ENCODE data around the gene EPC2. TPM values are rescaled to one million over a fixed set of nuclear protein-coding genes. Genes with fewer than 3 reads are reported as not detected.

The EPC2 gene
- total RNA-seq, 1 donor from 2014 or later: 39.2 TPM

DNA sequence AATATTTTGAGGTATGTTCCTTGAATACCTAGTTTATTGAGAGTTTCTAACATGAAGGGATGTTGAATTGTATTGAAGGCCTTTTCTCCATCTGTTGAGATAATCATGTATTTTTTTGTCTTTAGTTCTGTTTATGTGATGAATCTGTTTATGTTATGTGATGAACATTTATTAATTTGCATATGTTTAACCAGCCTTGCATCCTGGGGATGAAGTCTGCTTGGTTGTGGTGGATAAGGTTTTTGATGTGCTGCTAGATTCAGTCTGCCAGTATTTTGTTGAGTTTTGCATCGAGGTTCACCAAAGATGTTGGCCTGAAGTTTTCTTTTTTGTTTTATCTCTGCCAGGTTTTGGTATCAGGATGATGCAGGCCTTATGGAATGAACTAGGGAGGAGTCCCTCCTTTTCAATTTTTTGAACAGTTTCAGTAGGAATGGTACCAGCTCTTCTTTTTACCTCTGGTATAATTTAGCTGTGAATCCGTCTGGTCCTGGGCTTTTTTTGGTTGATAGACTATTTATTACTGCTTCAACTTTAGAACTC lies 71.9 kb downstream of the EPC2 start:
- Mint-ChIP-seq H3K9me3 (ENCODE audit: unreplicated experiment) (peaks cover 26% of the 10 kb centered on the region), H3K4me1 (ENCODE audit: unreplicated experiment) (peaks cover 15% of the 10 kb centered on the region), H3K4me3 (ENCODE audit: unreplicated experiment) (no peak overlapping the region), H3K36me3 (ENCODE audit: unreplicated experiment) (peaks cover 10% of the 10 kb centered on the region), H3K27ac (ENCODE audit: unreplicated experiment) (no peak overlapping the region), H3K27me3 (ENCODE audit: unreplicated experiment) (no peaks in the 10 kb centered on the region)
- TF ChIP-seq, protein P1, sequence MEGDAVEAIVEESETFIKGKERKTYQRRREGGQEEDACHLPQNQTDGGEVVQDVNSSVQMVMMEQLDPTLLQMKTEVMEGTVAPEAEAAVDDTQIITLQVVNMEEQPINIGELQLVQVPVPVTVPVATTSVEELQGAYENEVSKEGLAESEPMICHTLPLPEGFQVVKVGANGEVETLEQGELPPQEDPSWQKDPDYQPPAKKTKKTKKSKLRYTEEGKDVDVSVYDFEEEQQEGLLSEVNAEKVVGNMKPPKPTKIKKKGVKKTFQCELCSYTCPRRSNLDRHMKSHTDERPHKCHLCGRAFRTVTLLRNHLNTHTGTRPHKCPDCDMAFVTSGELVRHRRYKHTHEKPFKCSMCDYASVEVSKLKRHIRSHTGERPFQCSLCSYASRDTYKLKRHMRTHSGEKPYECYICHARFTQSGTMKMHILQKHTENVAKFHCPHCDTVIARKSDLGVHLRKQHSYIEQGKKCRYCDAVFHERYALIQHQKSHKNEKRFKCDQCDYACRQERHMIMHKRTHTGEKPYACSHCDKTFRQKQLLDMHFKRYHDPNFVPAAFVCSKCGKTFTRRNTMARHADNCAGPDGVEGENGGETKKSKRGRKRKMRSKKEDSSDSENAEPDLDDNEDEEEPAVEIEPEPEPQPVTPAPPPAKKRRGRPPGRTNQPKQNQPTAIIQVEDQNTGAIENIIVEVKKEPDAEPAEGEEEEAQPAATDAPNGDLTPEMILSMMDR (IDR thresholded peaks at IDR 0.05): no peak
- no peak for DNase-seq (ENCODE audit: extremely low spot score, unreplicated experiment)

DNA sequence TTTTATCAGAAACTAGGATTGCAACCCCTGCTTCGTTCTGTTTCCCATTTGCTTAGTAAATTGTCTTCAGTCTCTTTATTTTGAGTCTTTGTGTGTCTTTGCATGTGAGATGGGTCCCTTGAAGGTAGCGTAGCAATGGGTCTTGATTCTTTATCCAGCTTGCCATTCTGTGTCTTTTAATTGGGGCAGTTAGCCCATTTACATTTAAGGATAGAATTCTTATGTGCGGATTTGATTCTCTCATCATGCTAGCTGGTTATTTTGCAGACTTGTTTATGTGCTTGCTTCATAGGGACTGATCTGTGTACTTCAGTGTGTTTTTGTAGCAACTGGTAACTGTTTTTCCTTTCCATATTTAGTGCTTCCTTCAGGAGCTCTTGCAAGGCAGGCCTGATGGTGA lies 73.5 kb downstream of the EPC2 start:
- TF ChIP-seq, protein P1 (IDR thresholded peaks at IDR 0.05): no peak
- no peak for DNase-seq (ENCODE audit: extremely low spot score, unreplicated experiment)
- H3K9me3 Mint-ChIP-seq (ENCODE audit: unreplicated experiment): peaks cover 26% of the 10 kb centered on the region
- H3K4me1 Mint-ChIP-seq (ENCODE audit: unreplicated experiment): peaks cover 25% of the 10 kb centered on the region
- H3K27me3 Mint-ChIP-seq (ENCODE audit: unreplicated experiment): no peaks in the 10 kb centered on the region
- no peak overlapping the region for H3K4me3 Mint-ChIP-seq (ENCODE audit: unreplicated experiment)
- H3K36me3 Mint-ChIP-seq (ENCODE audit: unreplicated experiment): peaks cover 10% of the 10 kb centered on the region
- no peak overlapping the region for H3K27ac Mint-ChIP-seq (ENCODE audit: unreplicated experiment)

DNA sequence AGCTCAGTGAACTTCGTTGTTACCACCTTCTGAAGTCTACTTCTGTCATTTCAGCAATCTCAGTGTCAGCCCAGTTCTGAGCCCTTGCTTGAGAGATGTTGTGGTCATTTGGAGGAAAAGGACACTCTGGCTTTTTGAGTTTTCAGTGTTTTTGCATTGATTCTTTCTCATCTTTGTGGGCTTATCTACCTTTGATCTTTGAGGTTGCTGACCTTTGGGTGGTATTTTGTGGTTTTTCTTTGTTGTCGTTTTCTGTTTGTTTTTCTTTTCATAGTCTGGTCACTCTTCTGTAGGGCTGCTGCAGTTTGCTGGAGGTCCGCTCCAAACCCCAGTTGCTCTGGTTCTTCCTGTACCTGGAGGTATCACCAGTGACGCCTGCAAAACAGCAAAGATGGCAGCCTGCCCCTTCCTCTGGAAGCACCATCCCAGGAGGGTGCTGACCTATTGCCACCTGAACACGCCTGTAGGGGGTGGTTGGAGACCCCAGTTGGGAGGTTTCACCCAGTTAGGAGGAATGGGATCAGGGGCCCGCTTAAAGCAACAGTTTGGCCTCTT lies 74.7 kb downstream of the EPC2 start:
- peaks cover 26% of the 10 kb centered on the region for H3K9me3 Mint-ChIP-seq (ENCODE audit: unreplicated experiment)
- TF ChIP-seq, protein P1 (IDR thresholded peaks at IDR 0.05): no peak
- no peak for DNase-seq (ENCODE audit: extremely low spot score, unreplicated experiment)
- H3K4me3 Mint-ChIP-seq (ENCODE audit: unreplicated experiment): no peak overlapping the region
- peaks cover 10% of the 10 kb centered on the region for H3K36me3 Mint-ChIP-seq (ENCODE audit: unreplicated experiment)
- H3K4me1 Mint-ChIP-seq (ENCODE audit: unreplicated experiment): peaks cover 31% of the 10 kb centered on the region
- H3K27ac Mint-ChIP-seq (ENCODE audit: unreplicated experiment): no peak overlapping the region
- no peaks in the 10 kb centered on the region for H3K27me3 Mint-ChIP-seq (ENCODE audit: unreplicated experiment)

DNA sequence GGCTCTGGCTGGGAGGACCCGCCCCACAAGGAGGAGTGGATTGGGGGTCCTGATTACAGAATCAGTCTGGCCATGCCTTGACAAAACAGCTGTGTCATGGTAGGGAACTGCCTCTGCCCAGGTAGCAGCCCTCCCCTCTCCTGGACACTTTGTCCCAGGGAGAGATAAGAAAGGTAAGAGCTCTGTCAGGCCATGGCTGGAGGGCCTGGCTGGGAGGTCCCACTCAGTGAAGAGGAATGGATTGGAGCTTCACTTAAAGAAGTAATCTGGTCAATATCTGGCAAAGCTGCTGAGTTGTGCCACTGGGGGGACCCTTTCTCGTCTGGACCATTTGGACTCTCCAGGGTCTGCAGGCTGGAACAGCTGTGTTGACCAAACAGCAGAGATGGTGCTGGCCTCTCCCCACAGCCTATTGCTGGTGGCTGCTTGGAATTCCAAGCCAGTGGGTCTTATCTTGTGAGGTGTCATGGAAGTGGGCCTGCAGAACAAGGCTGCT lies 75.4 kb downstream of the EPC2 start:
- H3K27ac Mint-ChIP-seq (ENCODE audit: unreplicated experiment): no peak overlapping the region
- H3K27me3 Mint-ChIP-seq (ENCODE audit: unreplicated experiment): no peaks in the 10 kb centered on the region
- peaks cover 26% of the 10 kb centered on the region for H3K9me3 Mint-ChIP-seq (ENCODE audit: unreplicated experiment)
- no peak for DNase-seq (ENCODE audit: extremely low spot score, unreplicated experiment)
- peaks cover 38% of the 10 kb centered on the region for H3K4me1 Mint-ChIP-seq (ENCODE audit: unreplicated experiment)
- TF ChIP-seq, protein P1 (IDR thresholded peaks at IDR 0.05): no peak
- H3K4me3 Mint-ChIP-seq (ENCODE audit: unreplicated experiment): no peak overlapping the region
- peaks cover 10% of the 10 kb centered on the region for H3K36me3 Mint-ChIP-seq (ENCODE audit: unreplicated experiment)

DNA sequence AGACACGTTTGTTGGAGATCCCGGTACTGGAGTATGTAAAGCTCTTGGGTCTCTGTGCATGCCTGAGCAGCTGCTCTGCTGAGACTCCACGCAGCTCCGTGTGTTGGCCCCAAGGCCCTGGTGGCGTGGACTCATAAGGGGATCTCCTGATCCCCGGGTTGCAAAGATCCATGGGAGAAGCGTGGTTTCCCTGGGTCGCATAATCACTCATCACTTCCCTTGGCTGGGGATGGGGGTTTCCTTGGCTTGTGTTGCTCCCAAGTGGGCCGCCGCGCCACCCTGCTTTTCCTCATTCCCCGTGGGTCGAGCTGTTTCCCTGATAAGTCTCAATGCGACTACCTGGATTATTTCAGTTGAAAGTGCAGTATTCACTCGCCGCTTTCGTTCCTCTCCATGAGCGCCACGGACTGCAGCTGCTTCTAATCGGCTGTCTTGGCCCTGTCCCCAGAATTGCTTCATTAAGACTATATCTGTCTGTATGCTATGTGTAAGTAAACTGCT lies 76.0 kb downstream of the EPC2 start:
- no peak overlapping the region for H3K4me3 Mint-ChIP-seq (ENCODE audit: unreplicated experiment)
- peak overlapping the region; percentile 4 for H3K27ac Mint-ChIP-seq (ENCODE audit: unreplicated experiment)
- peaks cover 22% of the 10 kb centered on the region for H3K9me3 Mint-ChIP-seq (ENCODE audit: unreplicated experiment)
- no peaks in the 10 kb centered on the region for H3K27me3 Mint-ChIP-seq (ENCODE audit: unreplicated experiment)
- TF ChIP-seq, protein P1 (IDR thresholded peaks at IDR 0.05): no peak
- peaks cover 5% of the 10 kb centered on the region for H3K36me3 Mint-ChIP-seq (ENCODE audit: unreplicated experiment)
- no peak for DNase-seq (ENCODE audit: extremely low spot score, unreplicated experiment)
- peaks cover 41% of the 10 kb centered on the region for H3K4me1 Mint-ChIP-seq (ENCODE audit: unreplicated experiment)

All from osteocyte (in vitro differentiated cells).